Esophagus (tissue), 2 donors: ENCODE data around the gene HOMER2. TPM values are rescaled to one million over a fixed set of nuclear protein-coding genes. Genes with fewer than 3 reads are reported as not detected.
"Not testable (repeated sequence)": the region's sequence is repeated elsewhere in the genome, so short reads cannot be mapped to it uniquely, and the experiment has no call there.

Experiments used
- H3K27ac ChIP-seq, 2 donors: one replicate each; pipeline ENCODE4 v1.5.1; 2013; ENCODE audit warnings: low read depth in 2 of 2, mild to moderate bottlenecking in 2 of 2, inconsistent platforms in 1 of 2, low read length in 1 of 2, moderate library complexity in 1 of 2
- H3K27me3 ChIP-seq, 2 donors: one replicate each; pipeline ENCODE4 v1.6.1; 2013; ENCODE audit warnings: low read length in 2 of 2, control low read depth in 1 of 2, mild to moderate bottlenecking in 1 of 2; ENCODE audit not compliant: insufficient read depth in 2 of 2, control insufficient read depth in 1 of 2
- H3K36me3 ChIP-seq, 2 donors: one replicate each; pipeline ENCODE4 v1.6.1; 2013; ENCODE audit warnings: low read length in 1 of 2; ENCODE audit not compliant: control insufficient read depth in 2 of 2, insufficient read depth in 2 of 2
- H3K4me1 ChIP-seq, 2 donors: one replicate each; pipeline ENCODE4 v1.6.1; 2013; ENCODE audit warnings: low read length in 1 of 2; ENCODE audit not compliant: control insufficient read depth in 2 of 2, insufficient read depth in 2 of 2
- H3K4me3 ChIP-seq, 2 donors: one replicate each; pipeline ENCODE4 v1.5.1; 2013; ENCODE audit warnings: low read length in 2 of 2, mild to moderate bottlenecking in 2 of 2, low read depth in 1 of 2, moderate library complexity in 1 of 2
- H3K9me3 ChIP-seq, 2 donors: one replicate each; pipeline ENCODE4 v1.6.1; 2013; ENCODE audit warnings: mild to moderate bottlenecking in 2 of 2, low read depth in 1 of 2, low read length in 1 of 2, moderate library complexity in 1 of 2; ENCODE audit not compliant: control insufficient read depth in 2 of 2, insufficient read depth in 1 of 2
- WGBS, 2 donors: extraction: QIAGEN DNeasy Blood & Tissue Kit; methylation state at CpG; one replicate each; pipeline ENCODE4 v1.1.7; 2013; 5-methylcytosine and 5-hydroxymethylcytosine counted together
- polyA plus RNA-seq, 2 donors: library from polyadenylated mRNA; stranded (reverse); fragments of 200-250 nt; gene quantifications; one replicate each; pipeline ENCODE4 v1.2.3, GENCODE V29; 2013
- donor health status: healthy with polysubstance abuse.
- donor health status: Bipolar disorder and iron deficiency.

HOMER2 gene
- polyA plus RNA-seq, 2 donors: 13.8 to 23.0 TPM

- WGBS, 2 donors: 40 to 49% methylated on average over 4 of the region's 4 CpGs
- H3K36me3 ChIP-seq: no peaks in the 10 kb centered on the region
- H3K4me3 ChIP-seq: no peak overlapping the region
- no peaks in the 10 kb centered on the region for H3K9me3 ChIP-seq
- no peaks in the 10 kb centered on the region for H3K4me1 ChIP-seq
- H3K27me3 ChIP-seq: no peaks in the 10 kb centered on the region
- H3K27ac ChIP-seq: no peak overlapping the region
Observed at GRCh38 chr15:82894971-82895520, 57.5 kb downstream of the HOMER2 start.

GRCh38 chr15:82893473-82893872 lies 59.0 kb downstream of the HOMER2 start:
- WGBS, 2 donors: 96 to 97% methylated on average over 12 of the region's 12 CpGs
- not testable (repeated sequence) for H3K4me3 ChIP-seq, H3K9me3 ChIP-seq, H3K27me3 ChIP-seq, H3K27ac ChIP-seq, H3K4me1 ChIP-seq, H3K36me3 ChIP-seq

- Histone ChIP-seq H3K4me1 (no peaks in the 10 kb centered on the region), H3K4me3 (no peak overlapping the region), H3K9me3 (no peaks in the 10 kb centered on the region), H3K27me3 (no peaks in the 10 kb centered on the region), H3K27ac (no peak overlapping the region), H3K36me3 (no peaks in the 10 kb centered on the region)
- 93 to 95% methylated on average over 9 of the region's 9 CpGs for WGBS, 2 donors
Observed at GRCh38 chr15:82892573-82892972, 59.9 kb downstream of the HOMER2 start.

- H3K36me3 ChIP-seq: no peaks in the 10 kb centered on the region
- H3K4me3 ChIP-seq: no peak overlapping the region
- 62 to 82% methylated on average over 6 of the region's 6 CpGs for WGBS, 2 donors
- H3K4me1 ChIP-seq: no peaks in the 10 kb centered on the region
- no peaks in the 10 kb centered on the region for H3K9me3 ChIP-seq
- peak overlapping the region in 1 of 2 donors; percentile 29 for H3K27ac ChIP-seq
- H3K27me3 ChIP-seq: no peaks in the 10 kb centered on the region
Observed at GRCh38 chr15:82890995-82891390, 61.5 kb downstream of the HOMER2 start.

GRCh38 chr15:82890338-82890994 lies 62.1 kb downstream of the HOMER2 start:
- H3K4me1 ChIP-seq: no peaks in the 10 kb centered on the region
- no peak overlapping the region for H3K4me3 ChIP-seq
- H3K27me3 ChIP-seq: no peaks in the 10 kb centered on the region
- no peaks in the 10 kb centered on the region for H3K36me3 ChIP-seq
- no peak overlapping the region for H3K27ac ChIP-seq
- no peaks in the 10 kb centered on the region for H3K9me3 ChIP-seq
- WGBS, 2 donors: 61 to 63% methylated on average over 9 of the region's 9 CpGs

GRCh38 chr15:82882273-82882928 lies 70.1 kb downstream of the HOMER2 start:
- Histone ChIP-seq H3K27me3 (no peaks in the 10 kb centered on the region), H3K9me3 (no peaks in the 10 kb centered on the region), H3K4me3 (no peak overlapping the region), H3K27ac (no peak overlapping the region), H3K4me1 (no peaks in the 10 kb centered on the region), H3K36me3 (no peaks in the 10 kb centered on the region)
- 73 to 81% methylated on average over 5 of the region's 5 CpGs for WGBS, 2 donors

- Histone ChIP-seq H3K27ac (no peak overlapping the region), H3K4me3 (no peak overlapping the region), H3K9me3 (no peaks in the 10 kb centered on the region), H3K4me1 (no peaks in the 10 kb centered on the region), H3K27me3 (no peaks in the 10 kb centered on the region), H3K36me3 (no peaks in the 10 kb centered on the region)
- WGBS, 2 donors: 87 to 91% methylated on average over 2 of the region's 2 CpGs
Observed at GRCh38 chr15:82881747-82882146, 70.8 kb downstream of the HOMER2 start.

- Histone ChIP-seq H3K36me3 (no peaks in the 10 kb centered on the region), H3K9me3 (no peaks in the 10 kb centered on the region), H3K4me3 (no peak overlapping the region), H3K27me3 (no peaks in the 10 kb centered on the region), H3K4me1 (no peaks in the 10 kb centered on the region), H3K27ac (no peak overlapping the region)
- 76 to 78% methylated on average over 6 of the region's 6 CpGs for WGBS, 2 donors
Observed at GRCh38 chr15:82880704-82881103, 71.8 kb downstream of the HOMER2 start.

GRCh38 chr15:82878325-82878724 lies 74.2 kb downstream of the HOMER2 start:
- Histone ChIP-seq H3K4me1 (no peaks in the 10 kb centered on the region), H3K9me3 (no peaks in the 10 kb centered on the region), H3K27me3 (no peaks in the 10 kb centered on the region), H3K36me3 (peaks cover 0 to 3% of the 10 kb centered on the region in 2 donors), H3K4me3 (no peak overlapping the region), H3K27ac (no peak overlapping the region)
- WGBS, 2 donors: 89 to 92% methylated on average over 5 of the region's 5 CpGs

- H3K36me3 ChIP-seq: peaks cover 0 to 3% of the 10 kb centered on the region in 2 donors
- no peak overlapping the region for H3K4me3 ChIP-seq
- H3K4me1 ChIP-seq: no peaks in the 10 kb centered on the region
- no peaks in the 10 kb centered on the region for H3K9me3 ChIP-seq
- WGBS, 2 donors: 87 to 90% methylated on average over 2 of the region's 2 CpGs
- no peaks in the 10 kb centered on the region for H3K27me3 ChIP-seq
- H3K27ac ChIP-seq: no peak overlapping the region
Observed at GRCh38 chr15:82877825-82878224, 74.7 kb downstream of the HOMER2 start.
